Measurements from ENCODE around the gene MAP2K2. TPM values are rescaled to one million over a fixed set of nuclear protein-coding genes. Genes with fewer than 3 reads are reported as not detected.

Gene MAP2K2
- total RNA-seq, 4 donors from 2014 or later, result 136 to 199 (median 195) TPM

GRCh38 chr19:4065430-4066175, 58.3 kb downstream of the MAP2K2 start:
- Histone ChIP-seq H3K36me3 (no peaks in the 10 kb centered on the region), H3K4me1 (peaks cover 35 to 54% (median 47%) of the 10 kb centered on the region in 4 donors), H3K27me3 (no peaks in the 10 kb centered on the region), H3K4me3 (peak overlapping the region in 3 of 4 donors; percentile 98 to 100 (median 99)), H3K9me3 (no peaks in the 10 kb centered on the region), H3K27ac (peak overlapping the region; percentile 98 to 100 (median 100))
- in situ Hi-C loops (cut with MboI; ENCODE audit: low pct_ligation_motif_present in 1 of 4, low pct_unique_long_range_greater_than_20kb in 1 of 4, low sequenced_read_pairs in 3 of 4), result no loop called here
- no peak for TF ChIP-seq EP300 (IDR thresholded peaks at IDR 0.05; ENCODE audit: low read depth)
- TF ChIP-seq POLR2AphosphoS5 (IDR thresholded peaks at IDR 0.05), result peak in 2 of 3 donors; percentile 23 to 33
- intact Hi-C loops (cut with DNase I; ENCODE audit: low total_unique reads), result loop anchor here (5.0 kb wide), 1 partner anchor 78 kb away; the partner anchor contains the start of gene EEF2
- peak; percentile 98 for DNase-seq
- WGBS, 2 donors (ENCODE audit: low coverage in 1 of 2), result 1% methylated on average over 22 of the region's 98 CpGs; no CpG with 5 or more reads in 1 of the 2 donors

- intact Hi-C loops (cut with DNase I; ENCODE audit: low total_unique reads) (loop anchor here (5.0 kb wide), 1 partner anchor 77 kb away; the partner anchor contains the start of gene EEF2), in situ Hi-C loops (cut with MboI; ENCODE audit: low pct_ligation_motif_present in 1 of 4, low pct_unique_long_range_greater_than_20kb in 1 of 4, low sequenced_read_pairs in 3 of 4) (no loop called here)
- DNase-seq, result peak; percentile 66
- H3K27me3 ChIP-seq, result no peaks in the 10 kb centered on the region
- H3K4me1 ChIP-seq, result peaks cover 44 to 63% (median 56%) of the 10 kb centered on the region in 4 donors
- WGBS, 2 donors (ENCODE audit: low coverage in 1 of 2), result 1% methylated on average over 43 of the region's 57 CpGs; no CpG with 5 or more reads in 1 of the 2 donors
- peak overlapping the region; percentile 87 to 100 (median 92) for H3K4me3 ChIP-seq
- no peaks in the 10 kb centered on the region for H3K9me3 ChIP-seq
- H3K27ac ChIP-seq, result peak overlapping the region; percentile 97 to 100 (median 99)
- TF ChIP-seq CTCF (IDR thresholded peaks at IDR 0.05) (no peak), POLR2A (IDR thresholded peaks at IDR 0.05) (peak; percentile 70), EP300 (IDR thresholded peaks at IDR 0.05; ENCODE audit: low read depth) (peak; percentile 12), POLR2AphosphoS5 (IDR thresholded peaks at IDR 0.05) (peak in 2 of 3 donors; percentile 39 to 77)
- no peaks in the 10 kb centered on the region for H3K36me3 ChIP-seq
Observed at GRCh38 chr19:4064496-4065260, 59.2 kb downstream of the MAP2K2 start.

- Histone ChIP-seq H3K36me3 (no peaks in the 10 kb centered on the region), H3K27ac (peak overlapping the region; percentile 97 to 100 (median 99)), H3K9me3 (no peaks in the 10 kb centered on the region), H3K4me3 (peak overlapping the region; percentile 87 to 100 (median 92)), H3K27me3 (no peaks in the 10 kb centered on the region), H3K4me1 (peaks cover 50 to 69% (median 60%) of the 10 kb centered on the region in 4 donors)
- intact Hi-C loops (cut with DNase I; ENCODE audit: low total_unique reads) (no loop called here), in situ Hi-C loops (cut with MboI; ENCODE audit: low pct_ligation_motif_present in 1 of 4, low pct_unique_long_range_greater_than_20kb in 1 of 4, low sequenced_read_pairs in 3 of 4) (no loop called here)
- WGBS, 2 donors (ENCODE audit: low coverage in 1 of 2), result 6% methylated on average over 24 of the region's 24 CpGs; no CpG with 5 or more reads in 1 of the 2 donors
- TF ChIP-seq POLR2A (IDR thresholded peaks at IDR 0.05) (no peak), EP300 (IDR thresholded peaks at IDR 0.05; ENCODE audit: low read depth) (no peak), CTCF (IDR thresholded peaks at IDR 0.05) (no peak), POLR2AphosphoS5 (IDR thresholded peaks at IDR 0.05) (no peak)
- peak; percentile 43 for DNase-seq
Observed at GRCh38 chr19:4064149-4064495, 59.8 kb downstream of the MAP2K2 start.

- in situ Hi-C loops (cut with MboI; ENCODE audit: low pct_ligation_motif_present in 1 of 4, low pct_unique_long_range_greater_than_20kb in 1 of 4, low sequenced_read_pairs in 3 of 4) (no loop called here), intact Hi-C loops (cut with DNase I; ENCODE audit: low total_unique reads) (no loop called here)
- Histone ChIP-seq H3K4me1 (peaks cover 53 to 74% (median 63%) of the 10 kb centered on the region in 4 donors), H3K4me3 (peak overlapping the region; percentile 87 to 100 (median 92)), H3K27me3 (no peaks in the 10 kb centered on the region), H3K36me3 (no peaks in the 10 kb centered on the region), H3K27ac (peak overlapping the region; percentile 97 to 100 (median 99)), H3K9me3 (no peaks in the 10 kb centered on the region)
- TF ChIP-seq CTCF (IDR thresholded peaks at IDR 0.05) (peak in 1 of 5 experiments; percentile 9), POLR2AphosphoS5 (IDR thresholded peaks at IDR 0.05) (peak in 1 of 3 donors; percentile 54), POLR2A (IDR thresholded peaks at IDR 0.05) (peak; percentile 11), EP300 (IDR thresholded peaks at IDR 0.05; ENCODE audit: low read depth) (no peak)
- whole genome bisulfite sequencing, 2 donors (ENCODE audit: low coverage in 1 of 2), result 22% methylated on average over 30 of the region's 31 CpGs; no CpG with 5 or more reads in 1 of the 2 donors
- DNase-seq, result peak; percentile 61
Observed at GRCh38 chr19:4063369-4064148, 60.4 kb downstream of the MAP2K2 start.
